Fibroblast of skin of left biceps (primary cell): ENCODE measurements around the gene CTIF.
A peak's percentile ranks its signal among the peaks of the same experiment; 100 is the strongest.

Experiments used
- DNase-seq, 2 experiments: peaks; one replicate each; pipeline ENCODE4 v3.0.0-alpha.2; 2013; ENCODE audit warnings: low read depth in 2 of 2

Gene CTIF

DNA sequence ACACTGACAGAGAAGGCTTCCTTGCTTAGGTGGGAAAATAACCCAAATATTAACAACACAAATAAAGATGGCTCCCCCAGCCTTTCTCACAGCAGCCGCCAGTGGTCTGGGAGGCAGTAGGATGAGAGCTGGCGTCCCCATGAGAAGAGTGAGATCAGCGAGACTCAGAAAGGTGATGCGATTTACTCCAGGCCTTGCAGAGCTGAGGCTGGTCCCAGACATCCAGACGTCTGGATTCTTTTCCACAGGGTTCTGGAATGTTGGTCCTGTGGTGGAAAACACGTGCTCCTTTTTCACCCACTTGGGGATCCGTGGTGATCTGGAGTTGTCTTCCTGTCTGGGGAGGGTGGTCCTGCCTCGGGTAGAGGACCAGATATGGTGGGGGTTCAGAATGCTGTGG lies 190.6 kb downstream of the CTIF start:
- peak in 1 of 2 experiments; percentile 54 for DNase-seq

DNA sequence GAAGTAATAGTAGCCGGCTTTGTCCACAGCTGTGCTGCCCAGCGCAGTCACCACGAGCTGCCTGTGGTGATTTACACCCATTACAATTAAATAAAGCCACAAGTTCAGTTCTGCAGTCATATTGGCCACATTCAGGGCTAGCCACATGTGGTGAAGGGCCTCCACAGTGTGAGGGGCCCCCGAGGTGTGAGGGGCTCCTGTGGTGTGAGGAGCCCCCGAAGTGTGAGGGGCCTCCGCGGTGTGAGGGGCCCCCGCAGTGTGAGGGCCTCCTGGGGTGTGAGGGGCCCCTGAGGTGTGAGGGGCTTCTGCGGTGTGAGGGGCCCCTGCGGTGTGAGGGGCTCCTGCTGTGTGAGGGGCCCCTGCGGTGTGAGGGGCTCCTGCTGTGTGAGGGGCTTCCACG lies 191.2 kb downstream of the CTIF start:
- DNase-seq: no peak

DNA sequence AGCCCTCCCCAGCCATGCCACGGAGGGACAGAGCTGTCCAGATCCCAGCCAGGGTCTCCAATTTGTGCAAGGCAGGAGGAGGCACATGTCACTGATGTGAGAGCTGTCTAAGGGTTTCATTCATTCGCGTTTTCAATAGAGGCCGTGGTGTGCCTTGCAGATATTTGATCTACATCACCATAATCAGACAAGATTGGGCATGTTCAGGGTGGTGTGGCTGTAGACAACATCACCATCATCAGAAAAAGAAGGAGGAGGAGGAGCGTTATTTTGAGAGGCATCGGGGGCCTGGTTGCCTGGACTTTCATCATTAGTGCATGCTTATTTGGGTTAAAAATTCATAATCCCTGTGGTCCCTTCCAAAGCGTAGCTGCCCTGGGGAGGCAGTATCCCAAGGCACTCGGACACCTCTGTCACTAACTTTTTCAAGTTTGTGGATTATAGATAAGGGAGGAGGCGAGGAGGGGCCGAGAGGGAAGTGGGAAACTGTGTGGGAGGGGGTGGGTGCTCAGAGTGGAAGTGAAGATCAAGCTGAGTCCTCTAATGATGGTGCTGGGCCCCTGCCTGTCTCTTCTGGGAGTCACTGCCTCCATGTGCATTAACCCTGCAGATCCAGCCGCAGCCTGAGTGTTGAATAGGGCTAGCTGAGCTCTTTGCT lies 194.1 kb downstream of the CTIF start:
- DNase-seq: no peak

DNA sequence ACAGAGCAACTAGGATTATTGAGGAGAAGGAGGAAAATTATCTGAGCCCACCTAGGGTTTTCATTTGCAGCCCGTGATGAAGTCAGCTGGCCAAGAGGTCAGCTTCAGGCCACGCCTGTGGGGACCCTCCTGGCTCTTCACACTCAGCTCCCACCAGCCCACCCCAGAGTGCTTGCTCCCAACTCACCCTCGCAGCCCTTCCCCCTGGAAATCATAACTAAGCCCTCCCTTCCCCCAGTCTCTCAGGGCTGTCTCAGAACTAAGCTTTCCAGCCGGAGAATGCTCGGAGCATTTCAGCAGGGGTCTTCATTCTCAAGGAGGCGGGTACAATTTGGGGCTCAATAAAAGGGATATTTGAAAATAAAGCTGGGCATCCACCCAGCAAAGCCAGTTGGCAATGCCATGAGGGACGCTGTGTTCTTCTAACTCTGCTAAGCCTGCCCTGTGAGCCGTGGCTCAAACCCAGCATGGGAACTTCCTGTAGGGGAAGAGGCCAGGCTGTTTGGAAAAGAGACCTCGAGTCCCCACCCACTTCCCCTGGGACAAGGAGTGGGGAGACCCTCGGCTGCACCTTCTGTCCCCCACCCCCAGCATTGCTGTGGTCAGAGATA lies 194.9 kb downstream of the CTIF start:
- no peak for DNase-seq

DNA sequence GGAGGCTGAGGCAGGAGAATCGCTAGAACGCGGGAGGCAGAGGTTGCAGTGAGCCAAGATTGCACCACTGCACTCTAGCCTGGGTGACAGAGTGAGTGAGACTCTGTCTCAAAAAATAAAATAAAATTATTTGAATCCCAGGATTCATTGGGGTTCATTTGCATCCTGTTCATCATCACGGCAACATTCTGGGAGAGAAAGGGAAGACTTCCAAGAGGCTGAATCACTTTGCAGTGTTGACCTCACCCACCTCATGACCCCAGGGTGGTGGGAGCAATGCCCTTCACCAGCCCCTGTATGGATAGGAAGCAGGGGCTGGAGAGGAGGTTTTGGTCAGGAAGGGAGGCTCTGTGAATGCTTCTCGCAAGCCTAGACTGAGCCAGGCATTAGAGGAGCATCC lies 195.6 kb downstream of the CTIF start:
- no peak for DNase-seq

DNA sequence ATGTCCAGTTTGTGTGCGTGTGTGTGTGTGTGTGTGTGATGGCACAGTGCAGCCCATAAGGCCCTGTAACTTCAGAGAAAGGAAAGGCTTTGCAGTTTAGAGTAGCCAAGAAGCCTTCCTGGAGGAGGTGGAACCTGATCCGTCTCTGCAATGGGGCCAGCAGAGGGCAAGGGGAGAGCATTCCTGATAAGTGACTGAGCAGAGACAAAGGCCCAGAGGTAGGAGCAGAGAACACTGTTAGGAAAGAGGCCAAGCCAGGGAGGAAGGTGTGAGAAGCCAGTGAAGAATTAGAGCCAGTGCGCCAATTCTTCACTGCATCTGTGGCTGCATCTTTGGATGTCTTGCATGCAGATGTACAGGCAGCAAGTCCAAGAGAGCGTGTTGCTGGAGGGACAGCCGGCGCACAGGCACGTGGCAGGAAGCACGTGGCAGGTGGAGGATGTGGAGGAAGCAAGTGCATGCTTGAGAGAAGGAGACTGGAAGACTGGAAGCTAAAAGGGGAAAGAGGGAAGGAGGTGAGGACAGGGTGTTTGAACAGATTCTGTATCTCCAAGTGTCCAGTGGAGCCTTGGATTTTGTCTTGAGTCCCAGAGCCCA lies 196.3 kb downstream of the CTIF start:
- no peak for DNase-seq

DNA sequence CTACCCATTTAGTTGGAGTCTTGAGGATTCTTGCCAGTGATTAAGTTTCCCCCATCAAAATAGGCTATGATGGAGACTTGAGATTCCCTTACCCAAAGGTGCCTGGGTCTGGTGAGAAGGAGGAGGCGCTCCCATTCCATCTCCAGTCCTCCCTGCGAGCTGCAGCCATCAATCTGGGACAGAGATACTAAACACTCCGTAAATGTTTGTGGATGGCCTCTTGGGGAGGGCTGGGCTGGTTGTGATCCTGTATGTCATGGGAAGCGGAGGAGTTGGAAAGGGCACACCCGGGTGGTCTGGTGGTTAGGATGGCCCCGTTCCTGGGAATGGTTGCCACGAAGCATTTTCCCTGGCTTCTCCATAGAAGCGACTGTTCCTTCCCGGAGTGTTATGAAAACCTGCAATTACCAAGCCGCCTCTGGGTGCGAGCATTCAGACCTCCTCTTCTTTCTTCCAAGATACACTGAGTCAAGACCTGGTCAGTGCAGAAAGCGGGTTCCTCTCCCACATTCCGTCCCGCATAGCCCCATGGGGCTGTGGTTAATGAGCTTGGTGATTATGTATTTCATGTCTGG lies 196.9 kb downstream of the CTIF start:
- DNase-seq: no peak

DNA sequence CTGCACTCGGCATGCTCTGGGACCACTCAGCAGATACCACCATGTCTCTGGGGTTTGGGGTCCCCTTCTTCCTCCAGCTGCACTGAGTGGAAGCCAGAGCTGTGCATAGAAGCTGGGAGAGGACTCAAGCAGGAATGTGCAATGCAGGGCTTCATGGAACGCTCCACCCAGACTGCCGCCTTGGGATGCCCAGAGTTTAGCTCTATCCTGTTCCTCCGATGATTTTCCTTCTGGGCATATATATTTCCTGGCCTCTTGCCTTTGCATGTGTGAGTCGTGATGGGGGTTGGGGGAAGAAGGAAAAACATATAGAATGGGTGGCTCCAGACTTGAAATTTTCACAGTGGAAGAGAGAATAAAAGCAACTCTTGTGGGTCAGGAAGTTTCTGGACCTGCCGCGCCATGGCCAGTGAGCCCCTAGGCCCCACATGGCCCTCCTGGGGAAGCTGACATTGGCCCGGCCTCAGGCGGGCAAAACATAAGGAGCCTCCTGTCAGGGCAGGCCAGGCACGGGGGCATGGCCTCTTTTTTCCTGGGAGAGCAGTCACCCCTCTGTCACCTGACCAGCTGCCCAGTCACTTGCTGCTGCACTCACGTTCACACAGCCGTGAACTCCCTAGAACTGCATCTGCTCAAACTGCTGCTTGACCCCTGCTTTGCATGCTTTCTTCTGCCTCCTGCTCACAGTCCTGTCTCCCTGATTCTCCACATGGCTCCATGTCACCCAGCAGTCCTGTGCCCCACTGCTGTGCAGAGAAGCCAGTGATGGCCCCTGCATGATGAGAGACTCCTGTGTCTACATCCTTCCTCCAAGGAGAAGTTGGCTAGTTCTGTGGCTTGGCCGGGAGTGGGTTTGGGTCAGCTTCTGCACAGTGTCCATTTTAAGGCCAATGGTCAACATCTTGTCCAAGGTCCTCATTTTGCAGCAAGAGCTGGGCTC lies 197.8 kb downstream of the CTIF start:
- no peak for DNase-seq

DNA sequence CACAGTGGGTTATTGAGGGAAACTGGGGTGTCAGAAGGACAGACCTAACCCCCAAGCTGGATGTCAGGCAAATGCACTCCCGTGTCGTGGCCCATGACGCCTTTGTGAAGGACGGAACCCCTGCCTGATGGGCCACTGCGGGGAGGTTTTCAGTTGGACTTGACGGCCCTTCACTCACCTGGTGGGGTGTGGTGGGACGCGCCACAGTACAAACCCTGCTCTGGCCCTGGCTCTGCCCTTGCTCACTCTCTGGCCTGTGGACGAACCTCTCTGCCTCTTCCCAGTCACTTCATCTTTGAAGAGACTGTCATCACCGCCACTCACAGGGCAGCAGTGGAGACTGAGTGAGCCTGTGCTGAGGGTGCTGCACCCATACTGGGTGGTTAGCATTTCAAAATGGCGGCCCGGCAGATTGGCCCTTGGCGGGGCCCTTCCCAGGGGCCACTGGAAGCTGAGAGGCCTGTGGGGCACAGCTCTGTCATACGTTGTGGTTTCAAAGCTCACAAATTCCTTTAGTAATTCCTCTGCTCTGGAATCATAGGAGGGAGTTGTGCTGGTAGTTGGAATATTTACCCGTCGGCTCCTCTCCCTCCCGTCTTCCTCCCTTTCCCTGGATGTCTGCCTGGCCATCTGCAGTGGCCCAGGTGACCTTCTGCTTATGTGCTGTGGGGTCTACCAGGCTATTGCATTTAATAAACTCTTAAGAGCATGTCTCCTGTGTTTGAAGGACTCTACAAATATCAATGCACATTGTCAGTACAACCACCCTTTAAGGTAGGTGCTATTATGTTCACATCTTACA lies 200.6 kb downstream of the CTIF start:
- no peak for DNase-seq

DNA sequence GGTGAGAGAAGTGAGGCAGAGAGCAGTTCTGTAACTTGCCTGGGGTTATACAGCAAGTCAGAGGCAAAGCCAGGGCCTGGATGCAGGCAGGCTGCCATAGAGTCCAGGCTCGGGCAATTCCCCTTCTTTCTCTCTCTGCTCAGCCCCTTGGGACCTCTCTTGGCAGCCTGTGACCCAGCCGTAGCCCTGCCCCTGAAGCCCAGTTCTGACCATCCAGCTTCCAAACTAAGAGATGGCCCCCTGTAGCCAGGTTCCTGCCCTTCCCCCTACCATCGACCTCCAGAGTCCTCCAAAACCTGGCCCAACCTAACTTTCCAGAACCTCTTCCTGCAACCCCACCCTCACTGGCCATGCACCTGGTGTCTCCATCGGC lies 201.2 kb downstream of the CTIF start:
- DNase-seq: no peak

DNA sequence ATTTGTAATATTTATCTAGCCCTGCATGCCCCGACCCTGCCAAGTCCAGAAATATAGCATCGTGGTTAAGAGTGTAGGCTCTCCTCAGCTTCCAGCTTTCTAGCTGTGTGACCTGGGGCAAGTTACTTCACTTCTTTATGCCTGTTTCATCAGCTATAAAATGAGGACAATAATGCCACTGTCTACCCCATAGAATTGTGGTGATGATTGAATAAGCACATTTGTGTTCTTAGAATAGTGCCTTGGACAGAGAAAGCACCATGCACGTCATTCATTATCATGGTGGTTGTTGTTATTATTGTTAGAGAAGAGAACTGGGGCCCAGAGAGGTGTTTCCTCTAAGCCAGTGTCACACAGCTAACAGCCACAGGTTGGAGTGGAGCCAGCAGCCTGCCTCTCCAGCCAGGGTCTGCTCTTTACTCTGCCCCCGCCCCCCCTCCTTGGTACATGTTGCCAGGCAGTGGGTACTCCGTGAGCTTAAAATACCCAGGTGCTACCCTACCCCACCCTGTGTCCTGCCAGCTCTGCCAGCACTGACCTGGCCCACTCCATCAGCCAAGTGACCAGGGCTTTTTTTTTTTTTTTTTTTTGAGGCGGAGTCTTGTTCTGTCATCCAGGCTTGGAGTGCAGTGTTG lies 202.1 kb downstream of the CTIF start:
- DNase-seq: no peak

DNA sequence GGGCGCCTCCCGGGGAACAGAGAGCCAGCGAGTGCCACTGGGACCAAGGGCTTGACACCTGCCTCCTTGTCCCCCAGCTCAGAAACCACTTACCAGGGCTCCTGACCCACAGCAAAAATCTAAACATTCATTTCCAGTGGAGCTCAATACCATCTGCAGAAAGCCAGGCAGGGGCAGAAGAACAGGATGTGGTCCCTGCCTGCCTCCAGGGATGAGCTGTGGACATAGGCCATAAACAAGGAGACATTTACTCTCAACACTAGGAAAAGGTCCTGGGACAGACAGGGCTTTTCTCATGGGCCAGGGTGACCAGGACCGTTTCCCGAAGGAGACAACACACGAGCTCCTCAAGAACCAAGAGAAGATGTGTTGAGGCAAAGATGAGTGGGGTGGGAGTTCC lies 203.0 kb downstream of the CTIF start:
- no peak for DNase-seq

DNA sequence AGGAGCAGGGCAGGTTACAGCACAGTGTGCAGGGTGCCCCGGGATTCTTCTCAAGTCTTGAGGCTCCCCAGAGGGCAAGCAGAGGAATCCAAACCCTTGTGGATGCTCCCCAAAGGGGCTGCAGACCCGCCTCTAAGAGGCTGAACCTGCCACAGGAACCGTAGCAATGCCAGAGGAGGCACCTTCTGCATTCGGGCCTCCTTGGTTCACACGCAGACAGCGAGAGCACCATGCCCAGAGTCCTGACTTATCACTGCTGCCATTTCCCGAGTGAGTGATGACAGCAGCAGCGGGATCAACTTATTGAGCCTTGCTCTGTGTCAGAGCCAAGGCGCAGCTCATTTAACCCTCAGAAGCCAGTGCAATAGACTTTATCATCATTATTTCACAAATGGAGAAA lies 203.5 kb downstream of the CTIF start:
- DNase-seq: no peak

DNA sequence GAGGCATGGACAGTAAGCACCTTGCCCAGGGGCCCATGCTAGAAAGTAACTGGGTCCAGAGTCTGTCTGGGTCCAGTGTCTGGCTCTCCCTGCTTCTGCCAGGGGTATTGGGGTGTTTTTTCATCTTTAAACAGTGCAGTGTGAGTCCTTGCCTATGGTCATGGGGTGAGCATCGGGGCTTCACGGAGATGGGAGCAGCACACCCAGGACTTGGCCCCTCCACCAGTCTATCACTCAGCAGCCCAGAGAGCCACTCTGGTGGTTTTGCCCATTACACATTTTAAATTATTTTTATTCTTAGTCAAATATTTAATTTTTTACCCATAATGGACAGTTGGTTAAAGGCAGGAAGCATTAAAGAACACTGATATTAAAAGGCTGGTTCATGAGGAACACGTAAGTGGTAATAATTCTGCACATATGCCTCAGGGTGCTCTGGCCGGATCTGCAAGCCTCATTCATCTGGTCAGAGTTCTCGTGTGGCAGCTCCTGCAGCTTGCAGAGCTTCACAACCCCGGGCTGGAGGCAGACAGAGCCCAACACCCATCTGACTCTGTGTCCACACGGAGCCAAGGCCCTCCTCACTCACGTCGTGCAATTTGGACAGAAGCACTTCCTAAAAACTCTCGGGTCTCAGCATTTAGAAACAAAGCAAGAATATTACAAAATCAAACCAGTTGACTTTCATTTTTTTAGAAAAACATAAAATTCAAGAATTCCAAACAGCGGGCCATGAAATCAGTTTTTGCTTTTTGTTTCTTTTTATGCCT lies 204.1 kb downstream of the CTIF start:
- DNase-seq: peak in 1 of 2 experiments; percentile 41

DNA sequence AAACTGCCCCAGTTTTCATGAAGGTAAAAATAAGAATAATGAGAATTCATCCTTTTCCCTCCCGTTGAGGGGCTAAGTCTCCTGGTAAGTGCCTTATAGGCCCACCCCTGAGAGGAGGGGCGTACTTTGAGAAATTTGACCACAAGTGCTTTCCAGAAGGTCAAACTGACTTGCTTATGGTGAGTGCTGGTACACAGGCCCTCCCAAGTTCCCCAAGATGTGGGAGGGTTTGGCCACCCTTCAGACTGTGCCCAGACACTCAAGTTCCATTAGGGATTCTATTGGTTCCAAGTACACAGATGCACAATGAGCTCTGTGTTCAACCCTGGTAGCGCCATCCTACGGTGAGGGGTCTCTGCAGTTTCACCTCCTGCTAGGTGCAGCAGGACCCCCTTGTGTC lies 205.1 kb downstream of the CTIF start:
- DNase-seq: no peak

DNA sequence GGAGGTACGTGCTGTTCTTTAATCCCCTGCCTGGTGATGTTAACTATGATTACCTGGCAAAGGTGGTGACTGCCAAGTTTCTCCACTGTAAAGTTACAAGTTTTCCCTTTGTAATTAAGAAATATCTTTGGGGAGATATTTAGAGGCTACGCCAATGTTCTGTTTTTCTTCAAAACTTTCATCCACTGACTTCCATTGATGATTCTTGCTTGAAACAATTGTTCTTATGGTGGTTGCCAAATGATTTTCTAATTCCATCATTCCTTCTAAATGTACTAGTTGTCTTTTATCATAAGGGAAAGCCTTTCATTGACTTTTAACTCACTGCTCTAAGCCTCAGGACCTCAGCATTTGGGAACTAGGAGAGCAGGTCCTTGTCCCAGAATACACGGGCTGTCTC lies 206.5 kb downstream of the CTIF start:
- no peak for DNase-seq

DNA sequence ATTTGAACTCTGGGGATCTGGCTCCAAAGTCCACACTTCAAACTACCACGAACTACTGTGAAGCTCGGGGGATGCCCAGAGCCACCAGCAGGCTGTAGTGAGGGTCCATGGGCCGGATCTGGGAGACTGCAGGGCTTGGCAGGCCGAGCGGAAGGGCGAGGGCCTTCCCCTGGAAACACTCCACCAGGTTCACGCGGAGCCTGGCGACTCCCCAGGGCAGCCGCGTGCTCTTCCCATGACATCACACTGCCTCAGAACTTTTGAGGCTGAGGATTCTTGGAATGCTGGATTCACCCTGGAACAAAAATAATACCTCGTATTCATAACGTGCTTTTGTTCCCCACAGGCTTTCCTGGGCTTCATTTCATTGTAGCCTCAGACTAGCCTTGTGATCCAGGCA lies 210.9 kb downstream of the CTIF start:
- DNase-seq: peak in 1 of 2 experiments; percentile 50

DNA sequence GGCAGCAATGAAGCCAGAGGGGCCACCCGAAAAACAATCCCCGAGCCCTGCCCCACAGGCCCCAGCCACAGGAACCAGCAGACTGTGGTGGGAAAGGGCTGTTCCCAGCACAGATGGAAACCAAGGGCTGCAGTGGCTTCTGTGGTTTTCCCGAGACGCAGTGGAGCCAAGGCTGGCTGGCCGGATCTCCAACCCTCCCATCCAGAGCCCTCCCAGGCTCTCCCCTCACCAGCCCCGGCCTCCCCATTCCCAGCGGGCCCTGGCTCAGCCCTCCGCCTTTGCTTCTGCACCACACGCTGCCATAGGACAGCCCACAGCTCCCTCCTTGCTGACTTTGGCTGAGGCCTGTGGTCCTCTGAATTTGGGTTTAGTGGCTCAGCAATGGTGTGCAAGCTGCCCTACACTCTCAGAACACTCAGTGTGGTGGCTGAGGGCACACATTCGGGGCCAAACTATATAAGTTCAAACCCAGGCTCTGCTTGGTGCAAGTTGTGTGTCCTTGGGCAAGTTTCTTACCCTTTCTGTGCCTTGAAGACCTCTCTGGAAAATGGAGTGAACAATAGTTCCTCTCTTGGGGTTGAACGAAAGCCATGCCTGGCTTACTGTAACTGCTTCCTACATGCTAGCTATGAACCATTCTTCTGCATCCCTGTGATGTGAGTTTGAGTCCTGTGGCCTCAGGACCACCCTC lies 211.8 kb downstream of the CTIF start:
- no peak for DNase-seq

DNA sequence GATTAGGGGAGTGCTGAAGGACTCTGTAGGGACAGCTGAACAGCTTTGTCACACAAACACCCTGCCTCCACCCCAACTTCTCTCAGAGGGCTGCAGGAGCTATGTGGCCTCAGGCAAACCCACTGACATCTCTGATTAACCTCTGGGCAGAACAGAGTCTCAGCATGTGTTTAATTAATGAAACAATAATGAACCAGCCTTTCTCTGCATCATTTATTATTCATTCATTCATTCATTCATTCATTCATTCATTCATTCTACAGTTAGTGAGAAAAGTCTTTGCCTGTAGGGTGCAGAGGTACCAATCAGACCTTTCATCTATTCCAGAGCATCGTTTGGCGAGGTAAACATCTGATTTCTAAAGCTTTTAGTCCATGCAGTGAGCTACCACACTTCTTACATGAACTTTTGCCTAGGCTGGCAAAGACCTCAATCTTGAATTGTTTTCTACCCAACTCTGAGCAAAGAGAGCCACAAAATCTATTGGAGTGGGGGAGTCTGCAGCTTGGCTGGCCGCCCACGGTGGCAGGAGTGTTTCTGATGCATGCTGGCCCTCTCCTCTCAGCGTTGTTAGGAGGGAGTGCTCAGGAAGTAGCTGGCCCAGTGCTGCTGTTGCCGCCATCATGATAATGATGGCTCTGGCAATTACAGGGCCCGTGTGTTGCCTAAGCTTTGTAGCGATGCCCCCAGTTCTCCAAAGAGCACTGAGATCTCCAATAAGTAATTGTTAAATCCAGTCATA lies 213.1 kb downstream of the CTIF start:
- no peak for DNase-seq
